ENCODE results near the gene ARHGAP42. TPM values are rescaled to one million over a fixed set of nuclear protein-coding genes. Genes with fewer than 3 reads are reported as not detected.

The ARHGAP42 gene
- total and polyA plus RNA-seq, 2 experiments from 2014 or later, result 64.8 to 135 TPM

- Histone ChIP-seq H3K36me3 (no peaks in the 10 kb centered on the region), H3K4me3 (no peak overlapping the region), H3K27ac (peak overlapping the region; percentile 95), H3K9me3 (ENCODE audit: low read depth) (no peaks in the 10 kb centered on the region), H3K4me1 (ENCODE audit: low read depth) (peaks cover 70% of the 10 kb centered on the region), H3K27me3 (no peaks in the 10 kb centered on the region)
- no peak for TF ChIP-seq CTCF (IDR thresholded peaks at IDR 0.05; ENCODE audit: low read depth, low read length)
- peak in 1 of 2 donors; percentile 26 for DNase-seq (ENCODE audit: low read depth in 1 of 2, low spot score in 1 of 2)
Observed at GRCh38 chr11:100726680-100727079, 39.6 kb downstream of the ARHGAP42 start.

- no peak for TF ChIP-seq CTCF (IDR thresholded peaks at IDR 0.05; ENCODE audit: low read depth, low read length)
- no peaks in the 10 kb centered on the region for H3K36me3 ChIP-seq
- peak overlapping the region; percentile 95 for H3K27ac ChIP-seq
- no peak overlapping the region for H3K4me3 ChIP-seq
- DNase-seq (ENCODE audit: low read depth in 1 of 2, low spot score in 1 of 2), result peak; percentile 27 to 92
- H3K9me3 ChIP-seq (ENCODE audit: low read depth), result no peaks in the 10 kb centered on the region
- H3K27me3 ChIP-seq, result no peaks in the 10 kb centered on the region
- peaks cover 77% of the 10 kb centered on the region for H3K4me1 ChIP-seq (ENCODE audit: low read depth)
Observed at GRCh38 chr11:100727410-100727809, 40.3 kb downstream of the ARHGAP42 start.

- no peak overlapping the region for H3K4me3 ChIP-seq
- peak in 1 of 2 donors; percentile 66 for DNase-seq (ENCODE audit: low read depth in 1 of 2, low spot score in 1 of 2)
- H3K36me3 ChIP-seq, result no peaks in the 10 kb centered on the region
- H3K4me1 ChIP-seq (ENCODE audit: low read depth), result peaks cover 81% of the 10 kb centered on the region
- TF ChIP-seq CTCF (IDR thresholded peaks at IDR 0.05; ENCODE audit: low read depth, low read length), result no peak
- H3K27me3 ChIP-seq, result no peaks in the 10 kb centered on the region
- H3K9me3 ChIP-seq (ENCODE audit: low read depth), result no peaks in the 10 kb centered on the region
- H3K27ac ChIP-seq, result peak overlapping the region; percentile 95
Observed at GRCh38 chr11:100730266-100730665, 43.2 kb downstream of the ARHGAP42 start.

- Histone ChIP-seq H3K4me3 (no peak overlapping the region), H3K4me1 (ENCODE audit: low read depth) (peaks cover 79% of the 10 kb centered on the region), H3K9me3 (ENCODE audit: low read depth) (no peaks in the 10 kb centered on the region), H3K36me3 (no peaks in the 10 kb centered on the region), H3K27ac (peak overlapping the region; percentile 95), H3K27me3 (no peaks in the 10 kb centered on the region)
- TF ChIP-seq CTCF (IDR thresholded peaks at IDR 0.05; ENCODE audit: low read depth, low read length), result no peak
- DNase-seq (ENCODE audit: low read depth in 1 of 2, low spot score in 1 of 2), result peak in 1 of 2 donors; percentile 46
Observed at GRCh38 chr11:100731471-100731870, 44.4 kb downstream of the ARHGAP42 start.

- TF ChIP-seq CTCF (IDR thresholded peaks at IDR 0.05; ENCODE audit: low read depth, low read length), result no peak
- DNase-seq (ENCODE audit: low read depth in 1 of 2, low spot score in 1 of 2), result no peak
- Histone ChIP-seq H3K9me3 (ENCODE audit: low read depth) (no peaks in the 10 kb centered on the region), H3K27ac (peak overlapping the region; percentile 95), H3K36me3 (no peaks in the 10 kb centered on the region), H3K4me3 (no peak overlapping the region), H3K4me1 (ENCODE audit: low read depth) (peaks cover 76% of the 10 kb centered on the region), H3K27me3 (no peaks in the 10 kb centered on the region)
Observed at GRCh38 chr11:100732949-100733348, 45.9 kb downstream of the ARHGAP42 start.
